DND-41 (cell line): Measurements from ENCODE around the gene EBF4.

Experiments
- ATAC-seq: fragments of 200-7000 bp; cut with Tn5 transposase; 3 replicates; pipeline ENCODE4 v1.9.1; 2021; ENCODE audit warnings: low read depth; ENCODE audit not compliant: insufficient read depth
- DNase-seq: peaks from one replicate; pipeline ENCODE4 v3.0.0-alpha.2; 2020
- H2AFZ ChIP-seq: 2 replicates; pipeline ENCODE4 v1.6.0; 2012; ENCODE audit warnings: low read depth, low read length
- H3K27ac ChIP-seq: 2 replicates; pipeline ENCODE4 v1.5.1; 2012; ENCODE audit warnings: low read length, inconsistent platforms
- H3K27me3 ChIP-seq: fragments of 200-600 bp; sonication (generic); 2 replicates; pipeline ENCODE4 v1.6.0; 2012; ENCODE audit warnings: low read length, mild to moderate bottlenecking, inconsistent platforms; ENCODE audit not compliant: insufficient read depth, poor library complexity
- H3K36me3 ChIP-seq: 2 replicates; pipeline ENCODE4 v1.5.1; 2012; ENCODE audit warnings: low read length, inconsistent platforms; ENCODE audit not compliant: insufficient read depth
- H3K4me1 ChIP-seq: 2 replicates; pipeline ENCODE4 v1.5.1; 2012; ENCODE audit warnings: mild to moderate bottlenecking, low read length; ENCODE audit not compliant: insufficient read depth
- H3K4me2 ChIP-seq: 2 replicates; pipeline ENCODE4 v1.6.0; 2012; ENCODE audit warnings: mild to moderate bottlenecking, moderate library complexity, low read length, inconsistent platforms; ENCODE audit not compliant: insufficient read depth
- H3K4me3 ChIP-seq, 2 experiments: fragments of 200-600 bp in 1 of 2; shearing (Covaris generic) in 1 of 2; 2 replicates each; pipeline ENCODE4 v1.5.1; 2012 to 2016; ENCODE audit warnings: inconsistent platforms in 2 of 2, low read length in 2 of 2, mild to moderate bottlenecking in 2 of 2, low read depth in 1 of 2, moderate library complexity in 1 of 2
- H3K79me2 ChIP-seq: 2 replicates; pipeline ENCODE4 v1.6.0; 2012; ENCODE audit warnings: low read length, inconsistent platforms; ENCODE audit not compliant: insufficient read depth
- H3K9ac ChIP-seq: 2 replicates; pipeline ENCODE4 v1.6.0; 2012; ENCODE audit warnings: low read depth, mild to moderate bottlenecking, inconsistent platforms, low read length, moderate library complexity
- H3K9me3 ChIP-seq: 2 replicates; pipeline ENCODE4 v1.5.1; 2012; ENCODE audit warnings: low read length, moderate library complexity, mild to moderate bottlenecking, inconsistent platforms; ENCODE audit not compliant: insufficient read depth, severe bottlenecking
- H4K20me1 ChIP-seq: 2 replicates; pipeline ENCODE4 v1.6.0; 2012; ENCODE audit warnings: low read length; ENCODE audit not compliant: insufficient read depth
- CTCF ChIP-seq: IDR thresholded peaks from 2 replicates; pipeline ENCODE4 v1.5.1; 2012; ENCODE audit warnings: borderline replicate concordance, low read length, moderate library complexity, mild to moderate bottlenecking; ENCODE audit not compliant: poor library complexity, severe bottlenecking; ENCODE audit errors: extremely low read depth
- EZH2 ChIP-seq: IDR thresholded peaks from 3 replicates; pipeline ENCODE4 v1.6.1; 2012; ENCODE audit warnings: borderline replicate concordance, low read depth, mild to moderate bottlenecking, moderate library complexity, low read length, inconsistent platforms; ENCODE audit not compliant: severe bottlenecking

EBF4 gene

GRCh38 chr20:2800521-2801285, 108.1 kb downstream of the EBF4 start, which contains the start of gene CPXM1:
TSS of gene CPXM1 (minus strand) at chr20:2800627. CDS start at chr20:2800572, 55 bp downstream.
- Histone ChIP-seq H3K27me3 (peaks cover 31% of the 10 kb centered on the region), H4K20me1 (peaks cover 20% of the 10 kb centered on the region), H3K27ac (no peak within 1 kb of the TSS), H3K4me2 (no peak within 1 kb of the TSS), H3K79me2 (no peaks in the 10 kb centered on the region), H2AFZ (no peak within 1 kb of the TSS), H3K4me3 (no peak within 1 kb of the TSS), H3K9ac (no peak within 1 kb of the TSS), H3K9me3 (no peaks in the 10 kb centered on the region), H3K4me1 (no peaks in the 10 kb centered on the region), H3K36me3 (no peaks in the 10 kb centered on the region)
- DNase-seq: no peak
- TF ChIP-seq CTCF: no peak
- TF ChIP-seq EZH2: no peak
- ATAC-seq: no peak

- H3K79me2 ChIP-seq: no peaks in the 10 kb centered on the region
- peaks cover 21% of the 10 kb centered on the region for H4K20me1 ChIP-seq
- peaks cover 31% of the 10 kb centered on the region for H3K27me3 ChIP-seq
- no peaks in the 10 kb centered on the region for H3K9me3 ChIP-seq
- no peak for DNase-seq
- H3K36me3 ChIP-seq: no peaks in the 10 kb centered on the region
- no peak overlapping the region for H3K4me3 ChIP-seq
- ATAC-seq: no peak
- H3K4me1 ChIP-seq: no peaks in the 10 kb centered on the region
- no peak for TF ChIP-seq EZH2
- no peak for TF ChIP-seq CTCF
- H3K9ac ChIP-seq: no peak overlapping the region
- no peak overlapping the region for H3K4me2 ChIP-seq
- H3K27ac ChIP-seq: no peak overlapping the region
- H2AFZ ChIP-seq: no peak overlapping the region
Observed at GRCh38 chr20:2801286-2801728, 108.7 kb downstream of the EBF4 start.

GRCh38 chr20:2804041-2804828, 111.7 kb downstream of the EBF4 start:
- no peak overlapping the region for H3K4me2 ChIP-seq

More at GRCh38 chr20:2804041-2804828, 111.7 kb downstream of the EBF4 start:
- Histone ChIP-seq H3K27ac (no peak overlapping the region), H3K27me3 (peaks cover 38% of the 10 kb centered on the region), H3K4me3 (no peak overlapping the region), H3K9ac (no peak overlapping the region), H2AFZ (no peak overlapping the region), H3K9me3 (no peaks in the 10 kb centered on the region), H3K4me1 (no peaks in the 10 kb centered on the region), H4K20me1 (peaks cover 16% of the 10 kb centered on the region), H3K79me2 (no peaks in the 10 kb centered on the region), H3K36me3 (no peaks in the 10 kb centered on the region)
- TF ChIP-seq EZH2 (no peak), CTCF (no peak)
- no peak for ATAC-seq
- DNase-seq: no peak
